Panc1 (cell line): ENCODE data around the gene SMC5. TPM values are rescaled to one million over a fixed set of nuclear protein-coding genes. Genes with fewer than 3 reads are reported as not detected.
A peak's percentile ranks its signal among the peaks of the same experiment; 100 is the strongest.

Experiments
- ATAC-seq: fragments of 200-7000 bp; cut with Tn5 transposase; 2 replicates; pipeline ENCODE4 v1.9.1; 2020; ENCODE audit warnings: mild to moderate bottlenecking, moderate library complexity
- BruUV-seq: library from RNA; stranded (reverse); fragments of 400-500 nt; replicated peaks from 2 replicates; lab custom pipeline; 2021; lab: Mats Ljungman, UMichigan
- CTCF ChIA-PET: fragments of 300-600 bp; sonication (Branson Sonifier 250); formaldehyde crosslinking; loops from one replicate; lab custom pipeline; 2022; ENCODE audit warnings: antibody characterized with exemption; lab: Charles Lee
- POLR2A ChIA-PET: fragments of 300-600 bp; sonication (Branson Sonifier 250); formaldehyde crosslinking; loops from one replicate; lab custom pipeline; 2022; ENCODE audit warnings: antibody characterized with exemption; lab: Charles Lee
- DNase-seq: peaks from one replicate; pipeline ENCODE4 v3.0.0-alpha.2; 2010; ENCODE audit warnings: low read depth, low spot score
- H3K27ac ChIP-seq: 2 replicates; pipeline ENCODE4 v1.5.1; 2011; ENCODE audit warnings: mild to moderate bottlenecking, low read length, inconsistent platforms
- H3K27me3 ChIP-seq: fragments of 200-500 bp; sonication (Bioruptor generic); 2 replicates; pipeline ENCODE4 v1.6.0; 2014; ENCODE audit warnings: low read length, inconsistent platforms; ENCODE audit not compliant: control insufficient read depth, insufficient read depth
- H3K36me3 ChIP-seq: fragments of 200-500 bp; sonication (Bioruptor generic); 2 replicates; pipeline ENCODE4 v1.5.1; 2014; ENCODE audit warnings: inconsistent platforms, mild to moderate bottlenecking, low read length, moderate library complexity; ENCODE audit not compliant: control insufficient read depth, insufficient read depth
- H3K4me1 ChIP-seq: 2 replicates; pipeline ENCODE4 v1.5.1; 2011; ENCODE audit warnings: inconsistent platforms, mild to moderate bottlenecking, low read length, moderate library complexity; ENCODE audit not compliant: control insufficient read depth, insufficient read depth
- H3K4me3 ChIP-seq, 2 experiments: 2 replicates each; pipeline ENCODE4 v1.5.1; 2011 to 2012; ENCODE audit warnings: low read depth in 2 of 2, low read length in 2 of 2, mild to moderate bottlenecking in 2 of 2, inconsistent platforms in 1 of 2, moderate library complexity in 1 of 2
- H3K9me3 ChIP-seq: fragments of 200-500 bp; sonication (Bioruptor generic); 2 replicates; pipeline ENCODE4 v1.5.1; 2014; ENCODE audit warnings: low read depth, mild to moderate bottlenecking, inconsistent platforms, low read length, moderate library complexity; ENCODE audit not compliant: control insufficient read depth, insufficient read depth
- CTCF ChIP-seq: fragments of 450-650 bp; IDR thresholded peaks from 2 replicates; pipeline ENCODE4 v1.5.1; 2017; ENCODE audit warnings: mild to moderate bottlenecking
- POLR2AphosphoS5 ChIP-seq: IDR thresholded peaks from 2 replicates; pipeline ENCODE4 v1.6.1; 2012; ENCODE audit warnings: mild to moderate bottlenecking, low read depth, low read length, moderate library complexity
- REST ChIP-seq, 2 experiments: IDR thresholded peaks; 2 replicates each; pipeline ENCODE4 v1.6.1; 2011 to 2012; ENCODE audit warnings: low read depth in 2 of 2, control low read depth in 1 of 2, low read length in 1 of 2, mild to moderate bottlenecking in 1 of 2, moderate library complexity in 1 of 2; ENCODE audit not compliant: insufficient read depth in 1 of 2
- SIN3A ChIP-seq: IDR thresholded peaks from 2 replicates; pipeline ENCODE4 v1.6.1; 2012; ENCODE audit warnings: low read depth, mild to moderate bottlenecking, low read length, moderate library complexity, borderline replicate concordance; ENCODE audit not compliant: insufficient read depth
- TCF7L2 ChIP-seq: IDR thresholded peaks from 2 replicates; pipeline ENCODE4 v1.6.1; 2011; ENCODE audit warnings: mild to moderate bottlenecking, low read depth, low read length, inconsistent platforms
- in situ Hi-C: cut with HindIII; loops from 2 replicates; pipeline ENCODE4 v1.10.0; 2016; ENCODE audit warnings: low sequenced_read_pairs, low pct_unique_long_range_greater_than_20kb
- intact Hi-C: fragments of 100-400 bp; cut with micrococcal nuclease; formaldehyde crosslinking; loops from one replicate; pipeline ENCODE4 v1.10.0; 2022; ENCODE audit not compliant: unreplicated experiment
- total RNA-seq: library from RNA; stranded (reverse); gene quantifications from one replicate; pipeline ENCODE4 v1.2.1, GENCODE V29; 2021; ENCODE audit not compliant: unreplicated experiment

Gene SMC5
- total RNA-seq, 1 experiment from 2014 or later, result 12.9 TPM

GRCh38 chr9:70257991-70258691 is 637 bp upstream of the SMC5 start:
- TSS peak; percentile 93 for BruUV-seq
- in situ Hi-C loops, result no loop called here
- CTCF ChIA-PET, result interaction anchor here (1.0 kb wide), 1 partner anchor 344 kb away, joined by 3 read pairs; no protein-coding TSS in a partner anchor
- Histone ChIP-seq H3K27me3 (no peaks in the 10 kb centered on the region), H3K36me3 (peaks cover 3% of the 10 kb centered on the region), H3K4me3 (peak overlapping the region; percentile 90 to 96), H3K27ac (peak overlapping the region; percentile 84), H3K9me3 (no peaks in the 10 kb centered on the region), H3K4me1 (peaks cover 12% of the 10 kb centered on the region)
- POLR2A ChIA-PET, result no interaction called here
- ATAC-seq (peak; percentile 83), DNase-seq (no peak)
- no peak for TF ChIP-seq TCF7L2
- TF ChIP-seq REST (IDR thresholded peaks at IDR 0.05; ENCODE audit: insufficient read depth in 1 of 2, low read depth in 2 of 2, low read length in 1 of 2), result no peak
- no peak for TF ChIP-seq POLR2AphosphoS5
- TF ChIP-seq CTCF, result no peak
- no peak for TF ChIP-seq SIN3A
- intact Hi-C loops, result no loop called here

GRCh38 chr9:70259512-70259802 is 679 bp downstream of the SMC5 start:
- Histone ChIP-seq H3K36me3 (peaks cover 12% of the 10 kb centered on the region), H3K27me3 (no peaks in the 10 kb centered on the region), H3K4me1 (peaks cover 12% of the 10 kb centered on the region), H3K27ac (peak overlapping the region; percentile 84), H3K4me3 (peak overlapping the region; percentile 90 to 96), H3K9me3 (no peaks in the 10 kb centered on the region)
- 0 out of 2 replicates have a peak, but pooled peaks have one; percentile 4 for ATAC-seq
- DNase-seq, result no peak
- in situ Hi-C loops (no loop called here), intact Hi-C loops (no loop called here)
- ChIA-PET CTCF (no interaction called here), POLR2A (no interaction called here)
- TF ChIP-seq POLR2AphosphoS5 (no peak), TCF7L2 (no peak), SIN3A (no peak), REST (IDR thresholded peaks at IDR 0.05; ENCODE audit: insufficient read depth in 1 of 2, low read depth in 2 of 2, low read length in 1 of 2) (no peak), CTCF (no peak)
- no TSS peak for BruUV-seq
